Cardiac septum (tissue), 1 donor: ENCODE data around the gene MYOZ2. TPM values are rescaled to one million over a fixed set of nuclear protein-coding genes. Genes with fewer than 3 reads are reported as not detected.
"Not testable (repeated sequence)": the region's sequence is repeated elsewhere in the genome, so short reads cannot be mapped to it uniquely, and the experiment has no call there.

ENCODE experiments used
- DNase-seq: peaks from one replicate; pipeline ENCODE4 v3.0.0-alpha.2; 2020; ENCODE audit warnings: low spot score
- intact Hi-C: fragments of 100-400 bp; cut with DNase I; formaldehyde crosslinking; loops from one replicate; pipeline ENCODE4 v1.14.0; 2022
- total RNA-seq: library from RNA; stranded (reverse); fragmentation: NEBNext Ultra II Directional; extraction: Animal tissue kit (Norgen Biotek cat#: 25700); gene quantifications from one replicate; pipeline ENCODE4 v1.2.1, GENCODE V29; 2021
- donor health status: DM: no; HTN: no; CAD: no.

Gene MYOZ2
- total RNA-seq, 1 donor from 2014 or later: 727 TPM

GRCh38 chr4:119118397-119118796 lies 17.2 kb upstream of the MYOZ2 start:
- DNase-seq: no peak
- intact Hi-C loops: no loop called here

- no peak for DNase-seq
- intact Hi-C loops: no loop called here
These were observed 11.3 kb upstream of the MYOZ2 start for GRCh38 chr4:119124352-119124751.

GRCh38 chr4:119125931-119126330 lies 9.7 kb upstream of the MYOZ2 start:
- intact Hi-C loops: no loop called here
- no peak for DNase-seq

GRCh38 chr4:119128148-119128547 lies 7.5 kb upstream of the MYOZ2 start:
- no peak for DNase-seq
- intact Hi-C loops: loop anchor here (2.0 kb wide), 1 partner anchor 81 kb away; no protein-coding TSS in a partner anchor

GRCh38 chr4:119130365-119131065 lies 5.1 kb upstream of the MYOZ2 start:
- intact Hi-C loops: loop anchor here (5.0 kb wide), 2 partner anchors 33 to 82 kb away; partner anchors contain the start of gene USP53

GRCh38 chr4:119131164-119131563 lies 4.5 kb upstream of the MYOZ2 start:
- no peak for DNase-seq
- intact Hi-C loops: loop anchor here (5.0 kb wide), 2 partner anchors 34 to 81 kb away; partner anchors contain the start of gene USP53

More at GRCh38 chr4:119130365-119131065, 5.1 kb upstream of the MYOZ2 start:
- DNase-seq: no peak

- no peak for DNase-seq
- intact Hi-C loops: loop anchor here (5.0 kb wide), 2 partner anchors 35 to 80 kb away; partner anchors contain the start of gene USP53
These were observed 3.3 kb upstream of the MYOZ2 start for GRCh38 chr4:119132306-119132705.

- intact Hi-C loops: loop anchor here (2.0 to 5.0 kb wide), 3 partner anchors 90 to 154 kb away; no protein-coding TSS in a partner anchor
These were observed 914 bp downstream of the MYOZ2 start for GRCh38 chr4:119136546-119136945.

GRCh38 chr4:119138046-119138445 lies 2.4 kb downstream of the MYOZ2 start:
- intact Hi-C loops: loop anchor here (5.0 kb wide), 2 partner anchors 141 to 156 kb away; no protein-coding TSS in a partner anchor

More at GRCh38 chr4:119136546-119136945, 914 bp downstream of the MYOZ2 start:
- DNase-seq: no peak

GRCh38 chr4:119139311-119139710 lies 3.7 kb downstream of the MYOZ2 start:
- intact Hi-C loops: loop anchor here (5.0 kb wide), 2 partner anchors 142 to 157 kb away; no protein-coding TSS in a partner anchor

More at GRCh38 chr4:119138046-119138445, 2.4 kb downstream of the MYOZ2 start:
- DNase-seq: no peak

GRCh38 chr4:119139822-119140252 lies 4.2 kb downstream of the MYOZ2 start:
- intact Hi-C loops: loop anchor here (5.0 kb wide), 2 partner anchors 143 to 158 kb away; no protein-coding TSS in a partner anchor
- DNase-seq: no peak

More at GRCh38 chr4:119139311-119139710, 3.7 kb downstream of the MYOZ2 start:
- no peak for DNase-seq

GRCh38 chr4:119141283-119141682 lies 5.7 kb downstream of the MYOZ2 start:
- DNase-seq, intact Hi-C loops: not testable (repeated sequence)

- intact Hi-C loops: no loop called here
- no peak for DNase-seq
These were observed 7.2 kb downstream of the MYOZ2 start for GRCh38 chr4:119142833-119143232.

GRCh38 chr4:119143341-119143740 lies 7.7 kb downstream of the MYOZ2 start:
- intact Hi-C loops, DNase-seq: not testable (repeated sequence)

GRCh38 chr4:119149110-119149509 lies 13.5 kb downstream of the MYOZ2 start:
- DNase-seq: no peak
- intact Hi-C loops: no loop called here

GRCh38 chr4:119151161-119151560 lies 15.5 kb downstream of the MYOZ2 start:
- intact Hi-C loops: no loop called here
- no peak for DNase-seq

GRCh38 chr4:119152741-119153140 lies 17.1 kb downstream of the MYOZ2 start:
- intact Hi-C loops: no loop called here
- DNase-seq: no peak

GRCh38 chr4:119162174-119162573 lies 26.5 kb downstream of the MYOZ2 start:
- no peak for DNase-seq
- intact Hi-C loops: no loop called here

- intact Hi-C loops: no loop called here
- DNase-seq: no peak
These were observed 30.1 kb downstream of the MYOZ2 start for GRCh38 chr4:119165767-119166166.

- no peak for DNase-seq
- intact Hi-C loops: no loop called here
These were observed 34.6 kb downstream of the MYOZ2 start for GRCh38 chr4:119170195-119170594.

GRCh38 chr4:119172223-119172622 lies 36.6 kb downstream of the MYOZ2 start:
- intact Hi-C loops: no loop called here
- DNase-seq: no peak
